GM21515 (cell line): Measurements from ENCODE around the gene TJP3.

Source experiments
- ATAC-seq: cut with Tn5 transposase; IDR thresholded peaks from one replicate; pipeline ENCODE4 v1.9.1; 2021; ENCODE audit not compliant: unreplicated experiment

Gene TJP3

GRCh38 chr19:3670796-3671679, 37.1 kb upstream of the TJP3 start:
- no peak for ATAC-seq

GRCh38 chr19:3671680-3672574, 36.3 kb upstream of the TJP3 start:
- ATAC-seq = no peak

GRCh38 chr19:3672575-3672948, 35.6 kb upstream of the TJP3 start:
- no peak for ATAC-seq

- ATAC-seq = no peak
These were observed 35.2 kb upstream of the TJP3 start for GRCh38 chr19:3672993-3673392.

- ATAC-seq = no peak
These were observed 34.4 kb upstream of the TJP3 start for GRCh38 chr19:3673506-3674439.

GRCh38 chr19:3674784-3675543, 33.2 kb upstream of the TJP3 start:
- ATAC-seq = no peak

GRCh38 chr19:3678188-3678587, 30.0 kb upstream of the TJP3 start:
- no peak for ATAC-seq

GRCh38 chr19:3679138-3679537, 29.0 kb upstream of the TJP3 start:
- ATAC-seq = no peak

- no peak for ATAC-seq
These were observed 28.6 kb upstream of the TJP3 start for GRCh38 chr19:3679581-3679980.

- ATAC-seq = no peak
These were observed 27.2 kb upstream of the TJP3 start for GRCh38 chr19:3680939-3681338.

- no peak for ATAC-seq
These were observed 25.9 kb upstream of the TJP3 start for GRCh38 chr19:3682286-3682685.

- no peak for ATAC-seq
These were observed 25.3 kb upstream of the TJP3 start for GRCh38 chr19:3682741-3683404.

GRCh38 chr19:3683405-3684053, 24.7 kb upstream of the TJP3 start:
- no peak for ATAC-seq

- no peak for ATAC-seq
These were observed 23.9 kb upstream of the TJP3 start for GRCh38 chr19:3684054-3684816.

- no peak for ATAC-seq
These were observed 23.3 kb upstream of the TJP3 start for GRCh38 chr19:3684817-3685410.

GRCh38 chr19:3687393-3687773, 20.8 kb upstream of the TJP3 start:
- no peak for ATAC-seq

- no peak for ATAC-seq
These were observed 20.1 kb upstream of the TJP3 start for GRCh38 chr19:3687774-3688706.
